NCI-H2227 treated with DMSO at 0.1 percent for 48 hours (cell line): ENCODE results near the gene MYCT1.

Experiments used
- DNase-seq: peaks from one replicate; lab custom pipeline; 2025; lab: John Stamatoyannopoulos, UW

MYCT1 gene

DNA sequence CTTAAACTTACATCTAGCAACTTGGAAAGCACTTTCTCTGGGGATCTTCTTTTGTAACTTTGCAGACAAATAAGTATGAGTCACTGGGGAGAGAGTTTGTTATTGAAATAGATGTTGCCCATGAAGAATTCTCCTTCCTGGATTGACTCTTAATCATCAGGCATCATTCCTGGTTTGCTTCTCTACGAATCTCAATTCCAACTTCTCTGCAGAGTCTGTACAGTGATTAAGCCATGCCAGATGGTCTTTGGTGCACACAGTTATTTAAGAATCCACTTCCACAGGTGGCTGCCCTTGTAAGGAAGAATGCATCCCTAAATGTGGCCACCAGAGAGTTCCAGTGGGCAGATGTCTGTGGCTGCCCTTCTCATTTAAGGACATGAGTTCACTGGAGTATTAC is 25.7 kb downstream of the MYCT1 start:
- no peak for DNase-seq

DNA sequence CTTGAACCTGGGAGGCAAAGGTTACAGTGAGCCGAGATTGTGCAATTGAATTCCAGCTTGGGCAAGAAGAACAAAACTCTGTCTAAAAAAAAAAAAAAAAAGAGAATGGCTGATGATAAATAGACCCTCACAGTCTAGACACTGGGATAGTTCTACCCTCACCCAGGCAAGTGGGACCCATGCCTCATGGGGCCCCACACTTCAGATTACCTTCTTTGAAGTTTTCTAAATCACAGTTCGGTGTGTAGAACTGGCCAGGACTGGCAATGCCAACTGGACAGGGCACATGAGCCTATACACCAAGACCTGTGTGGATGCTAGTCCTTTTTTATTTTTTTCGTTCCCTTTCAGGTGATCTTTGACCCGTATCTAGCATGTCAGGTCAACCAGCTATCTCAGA is 28.6 kb downstream of the MYCT1 start:
- DNase-seq = no peak

DNA sequence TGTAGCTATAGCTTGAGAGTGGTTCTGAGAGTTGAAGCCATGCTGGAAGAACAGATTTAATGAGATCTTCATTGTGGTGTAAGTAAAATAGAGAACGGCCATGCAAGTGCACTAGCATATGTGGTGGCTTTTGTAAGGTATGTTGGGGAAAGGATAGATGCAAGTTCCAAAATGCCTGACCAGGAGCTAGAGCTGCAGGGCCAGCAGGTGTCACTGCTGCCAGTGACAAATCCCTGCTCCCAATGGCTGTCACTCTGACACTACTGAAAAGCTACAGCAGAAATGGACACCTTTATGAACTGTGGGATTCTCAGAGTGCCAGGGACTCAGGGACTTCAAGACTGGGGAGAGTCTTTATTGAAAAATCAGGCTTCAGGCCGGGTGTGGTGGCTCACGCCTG is 29.8 kb downstream of the MYCT1 start:
- no peak for DNase-seq

DNA sequence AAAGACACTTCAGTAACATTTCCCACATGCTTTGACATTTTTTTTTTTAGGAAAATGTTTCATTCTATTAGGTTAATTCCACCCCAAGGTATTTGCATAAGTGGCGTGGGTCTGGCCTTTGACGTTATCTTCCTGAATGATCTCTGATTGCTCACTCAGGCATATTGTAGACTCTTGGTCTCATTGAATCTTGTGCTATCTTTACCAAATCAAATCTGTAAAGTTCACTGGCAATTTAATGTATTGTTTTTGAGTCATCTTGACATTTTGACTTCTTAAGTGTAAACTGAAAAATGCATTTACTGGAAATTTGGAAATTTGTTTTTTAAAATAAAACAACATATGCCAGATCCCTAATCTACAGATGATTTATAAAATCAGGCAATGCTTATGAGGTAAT is 36.9 kb downstream of the MYCT1 start:
- no peak for DNase-seq

DNA sequence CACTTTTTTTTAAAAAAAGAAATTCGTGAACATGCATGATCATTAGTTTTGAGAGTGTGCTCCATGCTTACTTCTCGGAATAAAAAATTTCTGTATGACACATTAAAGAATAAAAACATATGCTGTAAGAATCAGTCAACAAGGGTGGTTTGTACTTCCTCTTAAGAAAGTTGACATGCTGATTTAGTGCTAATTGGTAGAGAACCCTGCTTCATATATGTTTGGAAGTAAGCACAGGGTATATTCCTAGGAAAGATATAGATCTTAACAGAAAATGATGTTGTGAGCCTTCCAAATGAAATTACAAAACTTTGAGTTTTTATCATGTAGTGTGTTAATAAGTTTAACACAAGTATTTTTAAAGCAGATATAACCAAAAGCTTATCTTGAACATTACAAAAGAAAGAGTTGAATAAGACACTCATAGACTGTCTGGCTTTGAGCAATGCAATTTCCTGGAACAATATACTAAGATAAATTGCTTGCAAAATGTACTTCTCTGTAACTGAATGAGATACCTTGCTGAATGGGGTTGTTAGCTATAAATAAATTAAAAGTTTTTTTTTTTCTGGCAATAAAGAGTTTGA is 39.1 kb downstream of the MYCT1 start:
- no peak for DNase-seq

DNA sequence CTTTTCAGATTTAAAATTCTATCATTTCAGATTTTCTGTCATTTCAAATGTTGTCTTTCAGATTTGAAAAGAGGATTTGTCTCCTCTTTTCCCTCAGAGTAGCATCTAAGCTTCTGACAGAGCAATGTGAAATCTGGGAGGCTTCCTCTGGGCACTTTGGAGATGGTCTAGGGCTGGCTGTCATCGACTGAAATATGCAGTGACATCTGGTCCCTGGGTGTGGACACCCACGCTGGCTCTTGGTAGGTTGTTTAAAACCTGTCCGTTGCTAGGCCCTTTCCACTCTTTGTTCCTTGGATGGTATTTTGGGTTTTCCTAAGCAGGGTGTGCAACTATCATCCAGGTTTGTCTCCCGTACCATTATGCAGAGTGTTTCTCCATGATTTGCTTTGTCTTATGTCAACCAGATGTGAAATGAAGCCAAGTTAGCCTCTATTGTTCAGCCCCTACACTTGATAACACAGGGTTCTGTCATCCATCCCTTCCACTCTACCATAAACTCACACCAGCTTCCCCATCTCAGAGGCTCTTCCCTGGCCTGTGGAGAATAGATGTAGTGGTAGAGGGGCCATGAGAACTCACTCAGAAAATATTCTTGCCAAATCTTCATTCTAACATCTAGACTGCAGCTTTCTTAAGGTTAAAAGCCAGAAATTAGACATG is 47.9 kb downstream of the MYCT1 start:
- no peak for DNase-seq

DNA sequence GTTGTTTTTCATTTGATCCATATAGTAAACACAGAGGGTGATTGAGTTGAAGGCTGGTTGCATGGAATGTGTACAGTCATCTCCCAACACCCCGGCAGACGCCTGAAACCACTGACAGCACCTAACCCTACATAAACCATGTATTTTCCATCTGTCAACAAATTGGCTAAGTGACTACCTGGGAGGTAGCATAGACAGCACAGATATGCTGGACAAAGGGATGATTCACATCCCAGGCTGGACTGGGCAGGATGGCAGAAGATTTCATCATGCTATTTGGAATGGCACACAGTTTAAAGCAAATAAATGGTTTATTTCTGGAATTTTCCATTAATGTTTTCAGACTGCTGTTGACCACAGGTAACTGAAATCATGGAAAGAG is 48.5 kb downstream of the MYCT1 start:
- DNase-seq = no peak

DNA sequence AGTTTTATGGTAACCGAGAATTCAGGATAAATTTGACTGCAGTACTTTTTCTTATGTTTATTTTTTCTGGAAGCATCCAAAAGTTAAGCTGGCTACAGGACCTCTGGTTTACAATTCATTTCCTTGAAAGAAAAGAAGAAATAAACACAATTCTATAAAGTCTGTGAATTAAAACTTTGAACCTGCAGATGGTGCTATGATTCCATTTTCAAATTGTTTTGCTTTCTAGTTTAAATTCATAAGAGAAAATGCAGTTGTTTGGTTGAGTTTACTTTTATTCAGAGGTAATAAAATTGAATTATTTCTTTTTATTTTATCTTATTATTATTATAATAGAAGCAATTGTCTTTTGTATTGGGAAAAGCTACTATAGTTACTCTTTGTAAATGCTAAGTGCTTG is 51.1 kb downstream of the MYCT1 start:
- DNase-seq = no peak

DNA sequence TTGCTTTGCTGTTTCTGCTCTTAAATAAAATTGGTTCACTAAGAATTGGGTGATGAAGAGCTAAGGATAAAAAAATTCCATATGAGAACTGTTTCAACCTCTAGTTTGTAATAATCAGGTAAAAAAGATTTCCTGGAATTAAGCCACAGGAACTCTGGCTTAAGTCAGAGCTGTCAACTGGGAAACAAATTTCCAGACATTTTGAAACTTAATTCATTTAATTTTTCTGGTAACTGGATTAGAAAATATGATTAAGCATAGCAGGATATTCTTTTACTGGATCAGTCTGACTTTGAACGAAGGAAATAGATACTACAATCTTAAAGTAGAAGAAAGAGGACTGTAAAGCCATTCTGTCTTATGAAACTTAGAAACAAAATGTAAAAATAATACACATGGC is 51.6 kb downstream of the MYCT1 start:
- DNase-seq = no peak

DNA sequence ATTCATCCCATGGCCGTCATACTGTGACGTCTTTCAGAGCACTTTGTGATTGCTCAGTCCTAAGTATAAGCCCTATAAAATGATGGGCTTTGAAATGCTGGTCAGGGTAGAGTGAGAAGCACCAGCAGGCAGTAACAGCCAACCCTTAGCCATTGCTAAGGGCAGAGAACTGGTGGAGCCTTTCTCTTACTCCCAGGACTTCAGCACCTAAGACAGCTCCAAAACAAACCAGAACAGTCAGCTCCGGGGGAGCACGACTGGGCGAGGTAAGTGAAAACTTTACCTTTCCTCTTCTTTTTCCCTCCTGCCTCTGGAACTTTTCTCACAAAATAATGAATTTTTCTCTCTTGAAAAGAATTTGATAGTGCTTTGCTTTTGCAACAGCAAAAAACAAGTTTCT is 53.0 kb downstream of the MYCT1 start, which contains the start of gene VIP:
TSS of gene VIP (plus strand) at position 104 of the 400 bp plus-strand sequence. CDS start 1,381 bp downstream, outside the sequence.
- DNase-seq = no peak

DNA sequence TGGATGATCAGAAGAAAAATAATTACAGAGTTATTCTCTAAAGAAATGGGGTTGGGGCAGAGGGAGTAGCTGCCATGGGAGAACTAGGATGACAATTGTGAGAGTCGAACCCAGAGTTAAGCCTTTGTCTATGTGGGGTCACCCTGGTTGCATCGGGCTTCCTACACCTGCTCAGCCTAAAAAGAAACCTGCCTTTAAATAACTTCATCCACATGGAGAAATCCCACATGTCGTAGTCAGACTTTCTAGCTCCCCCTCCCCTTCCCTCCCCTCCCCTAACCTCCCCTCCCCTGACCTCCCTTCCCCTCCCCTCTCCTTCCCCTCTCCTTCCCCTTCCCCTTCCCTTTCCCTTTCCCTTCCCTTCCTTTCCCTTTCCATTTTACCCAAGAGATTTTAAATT is 67.6 kb downstream of the MYCT1 start:
- DNase-seq = no peak

DNA sequence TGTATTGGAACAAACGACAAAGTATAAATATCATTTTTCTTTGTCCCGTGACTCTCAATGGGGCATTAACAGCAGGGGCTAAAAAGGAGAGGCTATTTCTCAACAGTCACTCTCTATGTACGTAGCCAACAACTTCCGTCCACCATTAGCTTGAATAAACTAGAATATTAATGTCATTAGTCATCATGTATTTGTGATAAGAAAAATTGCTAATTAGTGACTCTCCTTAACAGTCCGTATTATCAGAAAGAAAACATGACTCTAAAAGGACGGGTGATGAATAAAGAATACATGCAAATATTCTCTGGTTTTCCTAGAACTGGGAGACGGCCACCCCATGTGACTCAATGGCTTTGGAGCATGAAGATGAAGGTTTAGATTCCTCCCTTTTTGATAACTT is 71.5 kb downstream of the MYCT1 start:
- DNase-seq = no peak

DNA sequence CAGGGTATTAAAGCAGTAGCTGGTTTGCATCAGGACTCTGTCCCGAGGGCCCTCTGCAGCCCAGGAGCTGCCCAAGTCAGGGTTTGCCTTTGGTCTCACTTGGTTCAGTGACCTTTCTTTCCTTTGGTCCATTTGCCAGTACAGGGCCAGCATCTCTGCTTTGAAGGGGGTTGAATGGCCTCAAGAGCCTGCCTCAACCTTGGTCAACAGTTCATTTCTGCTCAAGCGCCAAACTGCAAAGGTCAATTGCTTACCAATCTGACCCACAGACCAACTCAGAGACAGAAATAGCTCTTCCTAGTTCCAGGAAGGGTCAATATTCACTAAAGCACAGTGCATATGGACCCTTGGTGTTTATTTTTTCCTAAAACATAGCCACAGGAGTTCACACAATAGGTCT is 72.3 kb downstream of the MYCT1 start:
- DNase-seq = no peak

DNA sequence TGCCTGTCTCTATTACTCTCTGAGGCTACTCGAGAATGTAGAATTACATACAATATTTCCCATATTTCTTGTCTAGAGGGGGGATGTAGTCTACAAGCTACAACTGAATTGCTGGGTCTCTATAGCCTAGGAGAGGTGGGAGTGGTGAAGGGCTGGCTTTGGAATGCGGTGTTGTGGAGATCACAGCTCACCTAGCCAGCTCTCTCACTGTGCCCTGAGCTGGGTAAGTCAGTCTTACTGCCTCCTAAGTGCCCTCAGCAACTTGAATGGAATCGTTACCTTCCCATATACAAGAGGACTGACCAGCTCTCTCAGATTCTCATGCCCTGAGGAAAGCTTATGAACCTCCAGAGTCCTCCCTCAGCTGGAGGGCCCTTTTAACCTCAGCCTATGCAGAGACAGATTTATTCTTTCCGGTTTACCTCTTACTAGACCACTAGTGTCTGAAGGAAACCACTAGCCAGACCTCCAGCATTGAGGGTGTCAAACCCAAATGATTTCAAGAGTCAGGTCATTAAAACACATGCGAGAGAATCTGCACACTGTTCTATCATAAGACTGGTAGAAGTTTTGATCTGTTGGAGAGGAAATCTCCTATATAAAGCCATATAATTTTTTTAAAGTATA is 73.5 kb downstream of the MYCT1 start:
- no peak for DNase-seq
